Stimulated activated CD4-positive, alpha-beta T cell treated with anti-CD3 and anti-CD28 coated beads, Interleukin-15, amount 100 ng/mL, for 24 hours (primary cell): ENCODE measurements around the gene INPP5D.

Experiments used
- DNase-seq: peaks from one replicate; pipeline ENCODE4 v3.0.0-alpha.2; 2020

INPP5D gene

GRCh38 chr2:233221378-233222063 is 161.4 kb downstream of the INPP5D start:
- DNase-seq, result no peak

GRCh38 chr2:233223059-233223894 is 163.1 kb downstream of the INPP5D start:
- DNase-seq, result no peak

GRCh38 chr2:233225230-233226068 is 165.3 kb downstream of the INPP5D start:
- DNase-seq, result no peak

- DNase-seq, result no peak
Observed at GRCh38 chr2:233226511-233227031, 166.4 kb downstream of the INPP5D start.

GRCh38 chr2:233227346-233227978 is 167.3 kb downstream of the INPP5D start:
- no peak for DNase-seq

GRCh38 chr2:233228376-233228775 is 168.2 kb downstream of the INPP5D start:
- no peak for DNase-seq

- peak; percentile 30 for DNase-seq
Observed at GRCh38 chr2:233233618-233234230, 173.6 kb downstream of the INPP5D start.

GRCh38 chr2:233234264-233234663 is 174.1 kb downstream of the INPP5D start:
- peak; percentile 39 for DNase-seq

- no peak for DNase-seq
Observed at GRCh38 chr2:233234996-233235395, 174.9 kb downstream of the INPP5D start.

- DNase-seq, result no peak
Observed at GRCh38 chr2:233235977-233236376, 175.8 kb downstream of the INPP5D start.

- no peak for DNase-seq
Observed at GRCh38 chr2:233236820-233237589, 176.9 kb downstream of the INPP5D start.

GRCh38 chr2:233240897-233241296 is 180.8 kb downstream of the INPP5D start:
- no peak for DNase-seq

GRCh38 chr2:233241803-233242202 is 181.7 kb downstream of the INPP5D start:
- no peak for DNase-seq

GRCh38 chr2:233242231-233242927 is 182.2 kb downstream of the INPP5D start:
- no peak for DNase-seq

GRCh38 chr2:233243348-233243747 is 183.2 kb downstream of the INPP5D start:
- no peak for DNase-seq

- no peak for DNase-seq
Observed at GRCh38 chr2:233244818-233245217, 184.7 kb downstream of the INPP5D start.

- no peak for DNase-seq
Observed at GRCh38 chr2:233245406-233245805, 185.3 kb downstream of the INPP5D start.

- DNase-seq, result no peak
Observed at GRCh38 chr2:233247116-233247515, 187.0 kb downstream of the INPP5D start.

GRCh38 chr2:233247744-233248143 is 187.6 kb downstream of the INPP5D start:
- peak; percentile 74 for DNase-seq

GRCh38 chr2:233248999-233249398 is 188.9 kb downstream of the INPP5D start:
- no peak for DNase-seq

GRCh38 chr2:233250568-233250967 is 190.4 kb downstream of the INPP5D start:
- DNase-seq, result no peak
